ENCODE results near the gene PMFBP1.

PMFBP1 gene

DNA sequence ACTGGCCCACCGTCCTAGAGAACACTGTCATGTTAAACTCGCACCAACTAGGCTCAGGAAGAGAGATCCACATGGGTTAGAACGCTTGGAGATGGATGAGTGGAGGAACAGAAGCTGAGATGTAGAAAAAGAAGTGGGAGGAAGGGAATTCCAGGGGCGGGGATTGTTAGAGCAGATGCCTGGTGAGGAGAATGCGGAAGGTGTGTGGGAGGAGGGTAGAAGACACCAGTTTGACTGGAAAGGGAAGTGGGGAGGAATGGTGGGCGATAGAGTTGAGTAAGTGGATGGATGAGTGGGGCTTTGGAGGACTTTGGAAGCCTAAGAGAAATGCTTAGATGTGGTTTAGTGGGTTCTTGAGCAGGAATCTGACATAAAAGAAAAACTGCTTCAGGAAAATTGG, 40.9 kb downstream of the PMFBP1 start:
- DNase-seq (ENCODE audit: low spot score) = no peak

DNA sequence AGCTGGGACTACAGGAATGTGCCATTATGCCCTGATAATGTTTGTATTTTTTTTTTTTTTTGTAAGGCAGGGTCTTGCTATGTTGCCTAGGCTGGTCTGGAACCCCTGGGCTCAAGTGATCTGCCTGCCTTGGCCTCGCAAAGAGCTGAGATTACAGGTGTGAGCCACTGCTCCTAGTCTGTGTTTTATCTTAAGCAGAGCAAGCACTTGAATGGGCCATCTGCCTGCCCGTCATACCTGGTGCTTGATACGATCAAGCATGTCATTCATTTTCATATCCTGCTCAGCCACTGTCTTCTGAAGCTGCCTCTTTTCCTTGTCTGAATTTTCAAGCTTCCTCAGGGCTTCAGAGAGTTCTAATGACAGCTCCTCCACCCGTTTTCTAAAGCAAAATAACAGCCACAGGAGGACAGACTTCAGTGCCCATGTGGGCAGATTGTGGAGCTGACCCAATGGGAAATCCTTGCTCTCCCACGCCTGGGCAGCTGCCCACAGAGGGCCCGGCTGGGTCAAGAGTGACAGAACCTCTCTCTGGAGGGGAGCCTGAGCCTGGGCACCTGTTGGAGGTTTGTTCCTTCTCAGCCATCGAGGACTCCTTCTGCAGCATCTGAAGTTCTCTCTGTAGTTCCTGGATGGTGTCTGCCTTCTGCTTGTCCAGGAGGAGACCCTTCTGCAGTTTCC, 41.8 kb downstream of the PMFBP1 start:
- no peak for DNase-seq (ENCODE audit: low spot score)

DNA sequence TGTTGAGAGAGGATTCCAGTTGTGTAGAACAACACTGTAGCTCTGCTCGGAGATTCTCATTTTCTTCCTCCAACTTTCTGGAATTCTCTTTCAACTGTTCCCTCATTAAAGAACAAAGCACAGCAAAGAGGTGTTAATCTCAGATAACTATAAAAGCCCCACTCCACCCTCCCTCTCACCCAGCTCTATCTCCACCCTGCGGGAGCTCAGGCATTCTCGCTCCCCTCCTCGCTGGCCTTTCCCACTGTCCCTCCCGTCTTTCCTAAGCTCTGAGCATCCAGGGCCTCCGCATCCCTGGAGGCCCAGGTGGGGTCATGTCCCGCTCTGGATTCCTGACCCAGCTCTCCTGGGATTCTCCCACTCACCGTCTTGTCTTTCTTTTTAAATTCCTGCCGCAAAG, 43.3 kb downstream of the PMFBP1 start:
- DNase-seq (ENCODE audit: low spot score) = no peak

DNA sequence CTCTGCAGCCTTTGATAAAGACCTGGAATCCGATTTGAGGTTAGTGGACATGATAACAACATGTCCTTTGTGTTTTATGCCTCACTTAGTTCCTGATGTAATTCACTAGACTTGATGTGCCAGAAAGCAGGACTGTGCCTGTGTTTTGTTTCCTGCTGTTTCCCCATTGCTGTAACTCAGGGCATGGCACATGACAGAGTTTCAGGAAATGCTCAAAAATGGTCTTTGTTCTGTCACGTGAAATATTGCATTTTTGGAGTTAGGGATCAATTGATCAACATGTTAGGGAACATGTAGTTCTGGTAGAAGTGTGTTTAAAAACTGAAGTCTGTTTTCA, 45.6 kb downstream of the PMFBP1 start:
- no peak for DNase-seq (ENCODE audit: low spot score)

DNA sequence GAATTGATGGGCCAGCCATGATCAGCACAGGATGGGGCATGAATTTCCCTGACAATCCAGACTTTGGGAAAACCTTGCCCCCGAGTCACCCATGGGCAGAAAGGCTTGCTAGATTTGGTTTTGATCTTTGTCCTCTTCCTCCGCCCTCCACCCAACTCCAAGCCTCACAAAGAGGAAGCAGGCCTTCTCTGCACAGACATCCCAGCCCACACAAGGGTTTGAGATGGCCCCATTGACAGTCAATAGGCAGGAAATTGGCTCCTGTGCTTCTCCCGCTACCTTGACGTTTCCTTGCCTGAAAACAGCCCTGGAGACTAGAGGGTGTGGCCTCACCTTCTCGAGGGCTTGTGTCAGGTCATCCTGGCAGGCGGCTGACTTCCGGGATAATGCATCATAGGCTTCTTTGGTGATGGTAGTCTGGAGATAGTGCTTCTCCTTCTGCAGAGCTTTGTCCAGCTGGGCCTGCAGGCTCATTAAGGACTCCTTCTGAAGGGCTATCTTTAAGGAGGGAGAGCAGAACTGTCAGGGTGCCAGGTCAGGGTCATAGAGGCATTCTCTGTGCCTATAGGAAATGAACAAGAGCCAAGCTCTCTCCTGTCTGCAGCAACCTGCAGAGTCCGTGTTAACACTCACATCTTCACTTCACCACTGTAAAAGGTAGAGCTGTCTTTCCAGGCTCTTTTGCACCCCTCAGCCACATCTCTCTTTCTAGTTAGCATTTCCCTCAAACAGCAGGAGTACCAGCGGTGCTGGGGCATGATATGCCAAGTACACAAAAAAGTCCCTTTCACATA, 46.1 kb downstream of the PMFBP1 start:
- no peak for DNase-seq (ENCODE audit: low spot score)

DNA sequence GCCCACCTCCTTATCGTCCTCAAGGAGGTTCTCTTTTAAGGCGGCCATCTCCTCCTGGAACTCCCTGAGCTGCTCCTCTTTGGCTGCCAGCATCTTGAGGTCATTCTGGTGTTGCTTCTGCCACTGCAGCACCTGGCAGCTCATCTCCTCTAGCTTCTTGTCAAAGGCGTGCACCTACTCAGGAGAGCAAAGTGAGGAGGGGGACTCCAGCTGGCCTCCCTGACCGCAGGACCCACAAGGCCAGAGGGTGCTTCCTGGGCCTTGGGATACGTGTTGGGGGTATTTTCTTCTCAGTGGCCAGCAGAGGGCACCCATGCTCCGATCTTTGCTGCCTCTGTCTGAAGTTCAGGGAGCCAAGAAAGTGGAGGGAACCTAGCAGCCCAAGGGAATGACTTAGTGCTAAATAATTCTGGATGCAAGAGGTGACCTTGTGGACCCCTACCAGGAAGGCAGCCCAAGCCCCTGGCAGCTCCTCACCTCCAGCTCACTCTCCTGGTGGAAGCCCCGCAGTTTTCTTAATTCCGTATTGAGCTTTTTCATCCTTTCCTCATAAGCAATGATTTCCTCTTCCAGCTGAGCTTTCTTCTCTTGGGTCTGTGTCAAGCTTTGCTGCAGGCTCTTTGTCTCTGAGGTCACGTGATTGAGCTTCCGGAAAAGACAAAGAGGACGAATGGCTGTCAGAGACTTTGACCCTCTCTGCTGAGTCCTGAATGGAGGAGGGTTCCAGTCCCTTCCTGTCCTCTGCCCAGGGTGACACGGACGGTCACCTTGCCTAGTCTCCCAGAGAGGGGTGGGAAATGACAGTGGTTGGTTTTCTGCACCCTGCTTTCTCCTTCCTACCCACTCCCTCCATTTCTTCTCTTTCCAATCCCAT, 47.0 kb downstream of the PMFBP1 start:
- peak; percentile 45 for DNase-seq (ENCODE audit: low spot score)

DNA sequence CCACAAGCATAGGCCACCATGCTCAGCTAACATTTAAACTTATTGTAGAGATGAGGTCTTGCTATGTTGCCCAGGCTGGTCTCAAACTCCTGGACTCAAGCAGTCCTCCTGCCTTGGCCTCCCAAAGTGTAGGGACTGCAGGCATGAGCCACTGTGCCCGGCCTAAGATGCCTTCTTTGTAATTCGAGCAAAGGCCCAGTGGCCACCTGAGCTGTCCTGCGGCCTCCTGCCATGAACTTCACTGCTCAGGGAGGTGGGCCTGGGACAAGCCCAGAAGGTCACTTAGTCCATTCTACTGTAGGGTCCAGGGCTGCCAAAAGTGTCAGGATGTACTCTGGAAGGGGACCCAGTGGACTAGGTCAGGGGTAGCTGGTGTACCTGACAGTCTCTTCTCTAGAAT, 47.8 kb downstream of the PMFBP1 start:
- no peak for DNase-seq (ENCODE audit: low spot score)

DNA sequence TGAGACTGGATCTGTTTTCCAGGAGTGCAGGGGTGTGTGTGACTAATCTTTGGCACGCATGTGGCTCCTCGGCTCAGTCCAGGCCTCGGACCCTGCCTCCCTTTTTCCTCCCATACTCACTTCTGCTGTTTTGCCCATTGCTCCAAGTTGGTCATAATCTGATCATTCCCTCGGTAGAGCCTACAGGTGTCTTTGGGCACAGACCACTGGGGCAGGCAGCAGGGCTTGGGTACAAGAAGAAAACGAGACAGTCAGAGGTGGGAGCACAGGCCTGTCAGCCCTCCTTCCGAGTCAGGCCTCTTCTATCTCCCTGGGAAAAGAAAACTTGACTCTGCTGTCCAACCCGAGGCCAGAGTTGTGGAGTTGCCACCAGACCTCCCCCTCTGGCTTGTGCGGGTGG, 48.5 kb downstream of the PMFBP1 start:
- DNase-seq (ENCODE audit: low spot score) = no peak

DNA sequence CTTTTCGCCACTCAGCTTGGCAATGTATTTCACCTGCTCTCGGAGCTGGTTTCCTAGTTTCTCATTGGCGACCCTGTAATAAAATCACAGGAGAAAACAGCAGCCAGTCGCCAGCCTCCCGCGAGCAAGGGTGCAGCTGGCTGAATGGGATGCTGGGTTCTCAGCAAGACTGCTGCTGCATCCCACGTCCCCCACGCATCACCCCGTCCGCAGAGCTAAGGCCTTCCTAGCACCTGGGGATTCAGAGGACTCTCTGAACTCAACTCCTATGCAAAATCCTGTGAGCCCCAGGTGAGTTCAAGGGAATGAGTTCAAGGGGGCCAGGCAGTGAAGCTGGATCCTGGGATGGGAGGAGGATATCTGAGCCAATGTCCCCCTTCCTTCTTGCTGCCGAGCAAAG, 49.0 kb downstream of the PMFBP1 start:
- no peak for DNase-seq (ENCODE audit: low spot score)

DNA sequence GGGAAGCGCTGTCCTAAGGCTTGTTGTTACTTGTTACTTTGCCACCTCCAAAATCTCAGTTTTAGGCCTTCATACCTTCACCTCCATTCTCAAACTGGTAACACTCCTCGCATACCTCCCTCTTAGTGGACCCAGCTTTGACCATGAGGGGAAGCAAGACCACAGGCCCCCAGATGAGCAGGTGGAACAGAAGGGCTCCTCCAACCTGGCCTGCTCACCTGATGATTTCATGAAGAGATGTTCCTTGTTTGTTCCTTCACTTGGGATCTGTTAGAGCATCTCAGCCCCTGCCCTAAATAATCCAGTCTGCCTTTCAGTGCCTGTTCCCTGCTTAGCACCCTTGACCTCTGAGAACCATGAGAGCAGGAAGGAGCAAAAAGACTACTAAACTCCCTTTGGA, 49.6 kb downstream of the PMFBP1 start:
- no peak for DNase-seq (ENCODE audit: low spot score)

DNA sequence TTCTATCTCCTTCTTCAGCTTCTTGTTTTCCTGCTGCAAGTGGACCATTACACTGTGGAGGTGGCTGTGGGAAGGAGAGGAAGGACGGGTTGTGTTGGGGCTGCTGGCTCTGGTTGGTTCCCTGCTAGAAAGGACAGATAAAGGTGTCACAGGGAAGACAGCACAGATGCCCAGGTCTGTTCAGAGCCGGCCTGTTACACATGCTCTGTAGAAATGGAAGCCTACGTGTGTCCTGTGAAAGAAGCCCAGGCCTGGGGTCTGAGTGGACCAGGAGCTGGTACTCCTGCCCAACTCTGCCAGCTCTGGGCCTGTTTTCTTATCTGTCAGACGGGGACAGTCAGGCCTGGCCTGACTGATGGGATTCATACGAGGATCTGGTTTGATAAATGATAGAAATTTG, 51.9 kb downstream of the PMFBP1 start:
- no peak for DNase-seq (ENCODE audit: low spot score)

DNA sequence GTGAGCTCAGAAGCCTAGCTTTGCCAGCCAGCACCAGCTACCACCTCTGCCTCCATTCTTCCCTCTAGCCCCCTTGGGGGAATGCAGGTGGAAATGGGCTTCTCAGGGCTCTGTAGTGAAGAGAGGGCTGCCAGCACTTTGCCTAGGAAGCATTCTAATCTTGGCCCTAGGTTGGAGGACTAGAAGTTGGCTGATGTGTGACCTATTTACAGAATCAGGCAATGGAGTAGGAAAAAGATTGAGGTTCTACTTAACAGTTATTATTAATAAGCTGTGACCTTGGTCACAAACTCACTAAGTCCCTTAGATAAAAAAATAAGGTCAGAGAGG, 58.4 kb downstream of the PMFBP1 start:
- DNase-seq (ENCODE audit: low spot score) = no peak

DNA sequence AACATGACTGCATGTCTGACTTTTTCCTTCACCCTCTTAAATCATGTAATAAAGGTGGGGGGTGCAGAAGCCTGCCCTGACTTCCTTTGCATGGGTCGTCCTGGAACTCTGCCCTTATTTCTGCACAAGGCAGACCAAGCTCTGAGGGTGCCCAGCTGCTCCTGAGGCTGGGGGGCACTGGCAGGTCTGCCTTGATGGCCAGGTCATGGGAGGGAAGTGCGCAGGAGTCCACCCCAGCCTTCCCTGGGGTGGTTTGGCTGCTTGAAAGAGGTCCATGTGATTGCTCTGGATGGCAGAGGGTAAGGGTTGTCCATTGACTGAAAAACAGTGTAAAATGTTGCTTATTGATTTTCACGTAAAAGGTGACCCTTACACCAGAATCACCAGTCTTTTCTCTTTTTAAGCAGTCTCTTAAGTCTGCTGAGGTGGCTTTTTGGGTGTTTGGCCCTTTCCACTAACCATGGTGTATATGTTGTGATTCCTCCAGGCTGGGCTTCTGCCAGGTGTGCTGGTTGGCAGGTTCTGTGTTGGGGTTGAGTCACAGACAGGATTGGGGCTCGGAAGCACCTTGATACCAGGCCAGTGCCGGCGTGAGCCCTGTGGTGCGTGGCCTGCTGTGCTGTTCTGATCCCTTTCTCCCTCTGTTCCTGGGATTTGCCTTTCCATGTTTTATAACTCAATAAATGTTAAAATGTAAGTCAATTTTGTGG, 58.9 kb downstream of the PMFBP1 start:
- no peak for DNase-seq (ENCODE audit: low spot score)

DNA sequence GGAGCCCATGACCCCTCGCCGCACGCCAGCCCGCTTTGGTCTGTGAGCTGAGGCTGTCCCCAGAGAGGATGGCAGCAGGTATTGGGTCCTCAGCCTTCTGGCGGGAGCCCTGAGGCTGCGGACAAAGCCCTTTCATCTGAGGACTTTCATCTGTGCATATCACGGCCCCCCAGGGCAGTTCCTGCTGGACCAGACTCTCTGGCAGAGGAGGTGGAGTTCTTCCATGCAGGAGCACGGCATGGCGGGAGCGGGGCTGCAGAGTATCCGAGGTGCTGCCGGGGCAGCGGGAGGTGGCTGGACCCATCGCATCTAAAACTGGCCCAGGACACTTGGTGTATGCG, 59.5 kb downstream of the PMFBP1 start:
- DNase-seq (ENCODE audit: low spot score) = no peak

DNA sequence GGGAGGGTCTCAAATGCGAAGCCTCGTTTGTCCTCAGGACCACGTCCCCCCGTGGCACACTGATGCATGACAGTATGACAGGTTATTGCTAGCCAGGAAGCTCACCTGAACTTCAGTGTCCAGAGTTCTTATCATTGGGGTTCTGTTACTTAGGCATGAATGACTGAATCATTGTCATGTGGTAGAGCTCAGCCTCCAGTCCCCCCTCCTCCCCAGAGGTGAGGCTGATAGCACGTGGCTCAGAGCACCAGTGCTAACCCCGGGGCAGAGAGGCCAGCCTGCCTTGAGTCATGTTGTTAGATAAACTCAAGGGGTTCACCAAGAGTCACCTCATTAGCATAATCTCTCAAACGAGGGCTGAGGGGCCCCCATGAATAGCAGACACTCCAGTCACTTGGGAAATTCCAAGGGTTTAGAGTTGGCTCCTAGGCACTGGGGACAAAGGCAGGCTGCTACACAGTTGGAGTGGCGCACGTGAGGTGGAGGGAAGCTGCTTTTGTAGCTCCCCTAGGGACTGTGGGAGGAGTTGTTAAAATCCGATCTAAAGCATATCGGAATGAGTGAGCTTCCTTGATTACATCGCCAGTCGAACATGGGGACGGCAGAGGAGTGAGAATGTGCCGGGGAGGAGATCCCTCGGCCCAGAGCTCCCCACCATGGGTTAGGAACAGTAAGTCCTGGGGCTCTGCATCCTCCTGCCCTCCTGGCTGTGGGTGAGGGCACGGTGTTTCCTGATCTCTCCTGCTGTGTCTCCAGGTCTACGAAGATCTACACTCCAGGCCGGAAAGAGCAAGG, 60.1 kb downstream of the PMFBP1 start:
- DNase-seq (ENCODE audit: low spot score) = no peak

DNA sequence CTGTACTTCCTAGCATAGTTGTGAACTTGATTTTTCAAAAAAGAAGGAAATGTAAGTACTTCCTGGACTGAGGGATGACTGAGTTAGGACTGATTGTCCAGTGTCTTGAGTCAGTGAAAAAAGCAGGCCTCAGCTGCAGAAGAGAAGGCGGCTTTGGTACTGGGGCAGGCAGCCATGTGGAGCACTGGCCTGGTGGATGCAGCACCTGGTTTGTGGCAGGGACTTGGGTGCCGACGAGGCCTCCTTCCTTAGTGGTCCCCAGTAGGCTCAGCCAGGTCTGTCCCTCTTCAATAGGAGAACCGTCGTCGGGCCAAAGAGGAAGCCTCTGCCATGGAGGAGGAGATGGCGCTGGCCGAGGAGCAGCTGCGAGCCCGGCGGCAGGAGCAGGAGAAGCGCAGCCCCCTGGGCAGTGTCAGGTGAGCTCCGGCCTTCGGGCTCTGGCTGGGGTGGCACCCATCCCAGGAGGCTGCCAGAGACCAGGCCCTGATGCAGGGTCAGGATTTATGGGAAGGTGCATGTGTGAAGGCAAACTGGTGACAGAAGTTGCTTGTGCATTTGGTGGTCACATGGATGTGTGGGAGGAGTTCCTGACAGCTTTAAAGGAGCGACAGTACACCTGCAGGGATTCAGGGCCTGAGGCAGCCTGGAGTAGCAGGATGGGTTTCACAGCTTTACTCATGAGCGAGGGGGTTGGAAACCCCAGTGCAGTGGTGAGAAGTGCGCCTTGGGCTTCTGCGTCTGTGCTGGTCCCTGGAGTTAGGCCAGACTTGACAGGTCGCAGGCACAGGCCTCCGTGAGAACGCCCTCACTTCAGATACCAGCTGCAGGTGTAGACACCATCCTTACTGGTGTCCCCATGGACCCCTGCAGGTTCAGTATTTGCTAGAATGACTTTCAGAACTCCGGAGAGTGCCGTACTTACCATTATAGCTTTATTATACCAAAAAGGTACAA, 61.0 kb downstream of the PMFBP1 start:
- DNase-seq (ENCODE audit: low spot score) = no peak

DNA sequence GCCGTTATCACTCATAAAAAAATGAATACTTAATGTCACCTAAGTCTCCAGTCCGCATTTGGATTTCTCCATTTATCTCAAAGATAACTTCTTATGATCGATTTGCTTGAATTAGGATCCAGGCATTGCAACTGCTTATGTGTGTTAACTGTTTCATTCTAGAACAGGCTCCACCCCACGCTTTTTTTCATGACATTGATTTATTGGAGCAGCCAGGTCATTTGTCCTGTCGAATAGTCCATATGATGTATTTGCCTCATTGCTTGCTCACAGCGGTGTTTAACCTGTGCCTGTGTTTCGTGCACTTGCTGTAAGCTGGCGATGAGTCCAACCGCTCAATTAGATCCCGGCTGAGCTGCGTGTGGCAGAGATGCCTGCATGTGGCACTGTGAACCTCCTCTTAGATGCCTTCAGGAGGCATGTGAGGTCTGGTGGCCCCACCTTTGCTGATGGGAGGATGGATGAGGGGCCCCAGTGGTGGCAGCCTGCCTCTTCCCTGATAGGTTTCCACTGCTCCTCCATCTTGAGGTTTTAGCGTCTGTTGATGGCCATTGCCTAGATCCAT, 61.9 kb downstream of the PMFBP1 start:
- no peak for DNase-seq (ENCODE audit: low spot score)

DNA sequence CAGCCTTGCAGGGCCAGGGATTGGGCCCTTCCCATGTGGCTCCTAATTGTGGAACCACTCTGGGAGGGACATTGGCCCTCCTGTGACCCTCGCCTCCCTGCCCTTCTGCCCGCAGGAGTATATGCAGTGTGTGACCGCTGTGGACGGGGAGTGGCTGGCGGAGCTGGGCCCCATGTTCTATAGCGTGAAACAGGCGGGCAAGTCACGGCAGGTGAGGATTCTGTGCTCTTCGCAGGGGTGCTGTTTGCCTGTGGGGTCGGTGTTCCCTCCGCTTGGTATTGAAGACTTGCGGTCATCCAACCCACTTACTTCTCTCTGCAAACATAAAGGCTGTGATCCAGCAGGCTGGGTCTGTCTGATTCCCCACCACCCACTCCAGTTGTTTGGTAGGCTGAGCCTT, 62.7 kb downstream of the PMFBP1 start:
- no peak for DNase-seq (ENCODE audit: low spot score)

DNA sequence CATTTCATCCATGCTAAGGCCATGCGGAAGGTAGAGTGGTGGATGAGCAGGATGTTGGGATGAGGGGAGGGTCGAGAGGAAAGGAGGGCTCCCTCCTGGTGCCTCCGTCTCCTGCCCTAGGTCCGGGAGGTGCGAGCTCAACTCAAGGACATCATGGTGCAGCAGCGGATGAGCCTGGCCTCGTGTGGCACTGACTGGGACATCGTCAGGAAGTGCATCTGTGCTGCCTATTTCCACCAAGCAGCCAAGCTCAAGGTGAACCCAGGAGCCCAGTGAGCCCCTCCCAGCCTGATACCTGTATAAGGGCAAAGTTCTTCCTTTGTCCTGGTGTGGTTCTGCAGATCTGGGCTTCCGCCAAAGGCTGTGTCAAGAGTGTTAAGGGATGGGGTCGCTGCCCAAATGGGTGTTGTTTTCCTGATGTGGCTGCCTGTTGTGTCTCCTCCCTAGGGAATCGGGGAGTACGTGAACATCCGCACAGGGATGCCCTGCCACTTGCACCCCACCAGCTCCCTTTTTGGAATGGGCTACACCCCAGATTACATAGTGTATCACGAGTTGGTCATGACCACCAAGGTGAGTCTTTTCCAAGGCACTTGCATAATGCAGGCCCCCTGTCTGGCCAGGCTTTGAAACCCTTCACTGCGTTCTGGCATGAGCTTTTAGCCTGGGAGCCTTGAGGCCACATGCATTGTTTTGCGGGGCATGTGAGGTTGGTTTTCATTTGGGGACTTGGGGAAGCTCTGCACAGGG, 63.4 kb downstream of the PMFBP1 start:
- no peak for DNase-seq (ENCODE audit: low spot score)

DNA sequence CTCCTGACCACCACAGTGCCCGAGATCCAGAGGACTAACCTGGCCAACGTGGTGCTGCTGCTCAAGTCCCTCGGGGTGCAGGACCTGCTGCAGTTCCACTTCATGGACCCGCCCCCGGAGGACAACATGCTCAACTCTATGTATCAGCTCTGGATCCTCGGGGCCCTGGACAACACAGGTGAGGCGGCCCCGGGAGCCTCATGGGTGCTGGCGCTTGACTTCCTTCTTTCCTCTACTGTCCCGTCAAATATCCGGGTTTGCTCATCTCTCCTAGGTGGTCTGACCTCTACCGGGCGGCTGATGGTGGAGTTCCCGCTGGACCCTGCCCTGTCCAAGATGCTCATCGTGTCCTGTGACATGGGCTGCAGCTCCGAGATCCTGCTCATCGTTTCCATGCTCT, 64.6 kb downstream of the PMFBP1 start:
- DNase-seq (ENCODE audit: low spot score) = no peak
